ENCODE data around the gene CNTNAP2.
"Not testable (repeated sequence)": the region's sequence is repeated elsewhere in the genome, so short reads cannot be mapped to it uniquely, and the experiment has no call there.

The CNTNAP2 gene

GRCh38 chr7:148296994-148297644 is 2180.5 kb downstream of the CNTNAP2 start:
- no peak overlapping the region for H3K27ac ChIP-seq

GRCh38 chr7:148298768-148299167 is 2182.2 kb downstream of the CNTNAP2 start:
- peaks cover 0 to 16% (median 5%) of the 10 kb centered on the region in 11 experiments; a peak in 9 of 22 replicates for H3K9me3 ChIP-seq (replicated peaks in 1 of 11)
- not testable (repeated sequence) for H3K36me3 ChIP-seq, H3K4me3 ChIP-seq, H3K9ac ChIP-seq, H3K27me3 ChIP-seq, H4K20me1 ChIP-seq, H3K27ac ChIP-seq, H3K4me2 ChIP-seq
- peaks cover 16 to 28% (median 19%) of the 10 kb centered on the region in 10 experiments for H3K4me1 ChIP-seq

More at GRCh38 chr7:148296994-148297644, 2180.5 kb downstream of the CNTNAP2 start:
- Histone ChIP-seq H4K20me1 (no peaks in the 10 kb centered on the region), H3K9ac (no peak overlapping the region), H3K9me3 (replicated peaks in 1 of 11) (peaks cover 0 to 12% (median 0%) of the 10 kb centered on the region in 11 experiments; a peak in 7 of 22 replicates), H3K4me2 (peak overlapping the region in 2 of 11 experiments; percentile 10 to 12; a peak in 2 of 22 replicates), H3K4me3 (no peak overlapping the region), H3K27me3 (no peaks in the 10 kb centered on the region), H3K36me3 (no peaks in the 10 kb centered on the region), H3K4me1 (peaks cover 0 to 11% (median 3%) of the 10 kb centered on the region in 10 experiments; a peak in 13 of 20 replicates)
- no peak for TF ChIP-seq Cebpa-rat (IDR thresholded peaks at IDR 0.05)

- Histone ChIP-seq H3K9ac (no peak overlapping the region), H3K9me3 (replicated peaks in 1 of 11) (peaks cover 0 to 16% (median 5%) of the 10 kb centered on the region in 11 experiments; a peak in 9 of 22 replicates), H3K36me3 (no peaks in the 10 kb centered on the region), H3K27ac (no peak overlapping the region), H3K4me3 (no peak overlapping the region), H3K27me3 (no peaks in the 10 kb centered on the region), H4K20me1 (no peaks in the 10 kb centered on the region), H3K4me2 (no peak overlapping the region), H3K4me1 (peaks cover 25 to 36% (median 27%) of the 10 kb centered on the region in 10 experiments)
- TF ChIP-seq Cebpa-rat (IDR thresholded peaks at IDR 0.05) = no peak
These were observed 2183.0 kb downstream of the CNTNAP2 start for GRCh38 chr7:148299350-148300276.

- H3K4me1 ChIP-seq = peaks cover 38 to 57% (median 46%) of the 10 kb centered on the region in 10 experiments
- not testable (repeated sequence) for H3K9ac ChIP-seq, H4K20me1 ChIP-seq, H3K4me3 ChIP-seq, H3K27me3 ChIP-seq, H3K36me3 ChIP-seq
- H3K4me2 ChIP-seq = peak overlapping the region; percentile 80 to 98 (median 91); a peak in 18 of 22 replicates
- peaks cover 0 to 18% (median 5%) of the 10 kb centered on the region in 11 experiments; a peak in 9 of 22 replicates for H3K9me3 ChIP-seq (replicated peaks in 1 of 11)
- peak overlapping the region in 2 of 11 experiments; percentile 8 to 66; a peak in 3 of 22 replicates for H3K27ac ChIP-seq
These were observed 2185.8 kb downstream of the CNTNAP2 start for GRCh38 chr7:148302436-148302835.

GRCh38 chr7:148303295-148304082 is 2186.9 kb downstream of the CNTNAP2 start:
- Histone ChIP-seq H3K4me2 (peak overlapping the region; percentile 80 to 98 (median 91)), H3K9me3 (replicated peaks in 1 of 11) (peaks cover 0 to 21% (median 5%) of the 10 kb centered on the region in 11 experiments; a peak in 7 of 22 replicates), H3K27me3 (no peaks in the 10 kb centered on the region), H3K9ac (peak overlapping the region in 10 of 11 experiments; percentile 7 to 60 (median 36); a peak in 12 of 22 replicates), H4K20me1 (no peaks in the 10 kb centered on the region), H3K4me3 (peak overlapping the region in 8 of 10 experiments; percentile 11 to 45 (median 39); a peak in 12 of 20 replicates), H3K4me1 (peaks cover 38 to 57% (median 46%) of the 10 kb centered on the region in 10 experiments), H3K36me3 (no peaks in the 10 kb centered on the region), H3K27ac (peak overlapping the region in 10 of 11 experiments; percentile 31 to 72 (median 60); a peak in 18 of 22 replicates)
- TF ChIP-seq Cebpa-rat (IDR thresholded peaks at IDR 0.05) = no peak

GRCh38 chr7:148304083-148304335 is 2187.4 kb downstream of the CNTNAP2 start:
- no peak for TF ChIP-seq Cebpa-rat (IDR thresholded peaks at IDR 0.05)
- peak overlapping the region in 10 of 11 experiments; percentile 31 to 72 (median 60); a peak in 19 of 22 replicates for H3K27ac ChIP-seq
- H3K4me1 ChIP-seq = peaks cover 38 to 57% (median 46%) of the 10 kb centered on the region in 10 experiments
- H4K20me1 ChIP-seq = no peaks in the 10 kb centered on the region
- no peaks in the 10 kb centered on the region for H3K27me3 ChIP-seq
- peak overlapping the region in 10 of 11 experiments; percentile 7 to 60 (median 36); a peak in 12 of 22 replicates for H3K9ac ChIP-seq
- H3K4me2 ChIP-seq = peak overlapping the region; percentile 80 to 98 (median 91)
- peaks cover 0 to 21% (median 5%) of the 10 kb centered on the region in 11 experiments; a peak in 7 of 22 replicates for H3K9me3 ChIP-seq (replicated peaks in 1 of 11)
- no peaks in the 10 kb centered on the region for H3K36me3 ChIP-seq
- H3K4me3 ChIP-seq = peak overlapping the region in 8 of 10 experiments; percentile 11 to 45 (median 39); a peak in 12 of 20 replicates

- peak overlapping the region in 9 of 11 experiments; percentile 11 to 60 (median 30); a peak in 10 of 22 replicates for H3K9ac ChIP-seq
- no peak for TF ChIP-seq Cebpa-rat (IDR thresholded peaks at IDR 0.05)
- peak overlapping the region; percentile 80 to 98 (median 91) for H3K4me2 ChIP-seq
- H3K4me3 ChIP-seq = peak overlapping the region in 8 of 10 experiments; percentile 11 to 45 (median 39); a peak in 14 of 20 replicates
- H3K27me3 ChIP-seq = no peaks in the 10 kb centered on the region
- H3K27ac ChIP-seq = peak overlapping the region in 10 of 11 experiments; percentile 31 to 72 (median 60); a peak in 19 of 22 replicates
- H4K20me1 ChIP-seq = no peaks in the 10 kb centered on the region
- H3K9me3 ChIP-seq (replicated peaks in 1 of 11) = peaks cover 0 to 21% (median 5%) of the 10 kb centered on the region in 11 experiments; a peak in 7 of 22 replicates
- no peaks in the 10 kb centered on the region for H3K36me3 ChIP-seq
- peaks cover 38 to 57% (median 46%) of the 10 kb centered on the region in 10 experiments for H3K4me1 ChIP-seq
These were observed 2187.9 kb downstream of the CNTNAP2 start for GRCh38 chr7:148304456-148304855.

- H3K4me1 ChIP-seq = peaks cover 38 to 55% (median 44%) of the 10 kb centered on the region in 10 experiments
- H4K20me1 ChIP-seq = no peaks in the 10 kb centered on the region
- H3K27me3 ChIP-seq = no peaks in the 10 kb centered on the region
- H3K36me3 ChIP-seq = no peaks in the 10 kb centered on the region
- peaks cover 0 to 16% (median 5%) of the 10 kb centered on the region in 11 experiments; a peak in 7 of 22 replicates for H3K9me3 ChIP-seq (replicated peaks in 1 of 11)
- H3K4me3 ChIP-seq = no peak overlapping the region
- TF ChIP-seq Cebpa-rat (IDR thresholded peaks at IDR 0.05) = no peak
- peak overlapping the region in 2 of 11 experiments; percentile 2 to 50; a peak in 2 of 22 replicates for H3K27ac ChIP-seq
- no peak overlapping the region for H3K9ac ChIP-seq
- H3K4me2 ChIP-seq = peak overlapping the region in 4 of 11 experiments; percentile 80 to 91 (median 90); a peak in 6 of 22 replicates
These were observed 2190.2 kb downstream of the CNTNAP2 start for GRCh38 chr7:148306759-148307158.

Data from BLaER1 treated with 17β-estradiol and CSF1 and Interleukin-3, amounts not matched to agents 10 nM and 100 nM (cell line).